GM21367 (cell line): ENCODE data around the gene SLC12A9.
A peak's percentile ranks its signal among the peaks of the same experiment; 100 is the strongest.
"Not testable (repeated sequence)": the region's sequence is repeated elsewhere in the genome, so short reads cannot be mapped to it uniquely, and the experiment has no call there.

Experiments
- ATAC-seq: cut with Tn5 transposase; IDR thresholded peaks from one replicate; pipeline ENCODE4 v1.9.1; 2021; ENCODE audit not compliant: unreplicated experiment

Gene SLC12A9

DNA sequence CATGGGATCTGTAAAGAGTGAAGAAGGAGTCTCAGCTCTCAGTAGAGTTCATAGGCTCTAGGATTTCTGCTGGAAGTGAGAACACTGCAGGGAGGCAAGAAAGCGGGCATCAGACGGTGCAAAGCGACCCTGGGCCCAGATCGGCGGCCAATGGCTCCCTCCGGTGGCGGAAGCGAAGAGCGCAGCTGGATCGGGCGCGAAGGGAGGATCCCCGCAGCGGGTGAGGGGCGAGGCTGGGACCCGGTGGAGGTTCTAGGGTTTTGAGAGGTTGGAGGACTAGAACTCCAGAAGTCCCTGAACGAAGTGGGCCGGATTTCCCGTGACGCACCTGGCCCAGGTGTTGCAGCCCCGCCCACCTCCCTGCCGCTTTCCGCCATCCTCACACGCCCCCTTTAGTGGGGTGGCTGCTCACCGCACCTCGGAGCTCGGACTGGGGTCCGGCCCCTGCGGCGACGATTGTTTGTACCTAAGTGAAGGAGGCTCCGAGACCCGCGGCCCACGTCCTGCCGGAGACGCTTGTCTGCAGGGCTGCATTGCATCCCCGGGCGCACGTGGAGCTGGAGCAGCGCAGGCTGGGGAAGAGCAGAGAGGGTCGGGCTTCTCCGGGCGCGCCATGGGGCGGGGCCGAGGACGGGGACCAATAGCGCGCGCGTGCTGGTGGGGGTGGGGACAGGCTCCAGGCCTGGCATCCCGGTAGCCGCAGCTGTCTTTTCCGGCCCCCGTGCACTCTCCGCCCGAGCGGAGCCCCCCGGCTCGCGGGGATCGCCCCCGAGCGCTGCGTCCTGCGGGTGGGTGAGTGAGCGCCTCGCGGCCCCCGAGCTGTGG is at the start of gene SLC12A9:
TSS of gene SLC12A9 (plus strand) at position 666 of the 825 bp plus-strand sequence. CDS start 1,485 bp downstream, outside the sequence.
- ATAC-seq: peak; percentile 90

GRCh38 chr7:100802951-100803350 is 49.6 kb upstream of the SLC12A9 start:
- no peak for ATAC-seq

GRCh38 chr7:100803398-100804161 is 48.9 kb upstream of the SLC12A9 start:
- ATAC-seq: peak; percentile 85

- ATAC-seq: no peak
Observed at GRCh38 chr7:100804681-100805431, 47.7 kb upstream of the SLC12A9 start.

DNA sequence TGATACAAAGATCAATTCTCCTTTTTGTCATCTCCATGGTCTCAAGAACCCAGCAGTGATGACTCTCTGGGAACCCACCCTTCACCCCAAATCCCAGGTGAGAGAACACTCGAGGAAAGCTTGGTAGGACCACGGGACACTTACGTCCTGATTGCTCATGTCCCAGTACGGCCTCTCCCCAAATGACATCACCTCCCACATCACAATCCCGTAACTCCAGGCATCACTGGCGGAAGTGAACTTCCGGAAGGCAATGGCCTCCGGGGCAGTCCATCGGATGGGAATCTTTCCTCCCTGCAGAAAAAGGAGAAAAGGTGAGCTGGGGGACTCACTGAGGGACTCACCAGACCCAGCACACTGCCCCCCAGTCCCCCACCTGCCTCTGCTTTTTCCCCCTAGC is 46.2 kb upstream of the SLC12A9 start:
- no peak for ATAC-seq

GRCh38 chr7:100806883-100807282 is 45.6 kb upstream of the SLC12A9 start:
- ATAC-seq: not testable (repeated sequence)

DNA sequence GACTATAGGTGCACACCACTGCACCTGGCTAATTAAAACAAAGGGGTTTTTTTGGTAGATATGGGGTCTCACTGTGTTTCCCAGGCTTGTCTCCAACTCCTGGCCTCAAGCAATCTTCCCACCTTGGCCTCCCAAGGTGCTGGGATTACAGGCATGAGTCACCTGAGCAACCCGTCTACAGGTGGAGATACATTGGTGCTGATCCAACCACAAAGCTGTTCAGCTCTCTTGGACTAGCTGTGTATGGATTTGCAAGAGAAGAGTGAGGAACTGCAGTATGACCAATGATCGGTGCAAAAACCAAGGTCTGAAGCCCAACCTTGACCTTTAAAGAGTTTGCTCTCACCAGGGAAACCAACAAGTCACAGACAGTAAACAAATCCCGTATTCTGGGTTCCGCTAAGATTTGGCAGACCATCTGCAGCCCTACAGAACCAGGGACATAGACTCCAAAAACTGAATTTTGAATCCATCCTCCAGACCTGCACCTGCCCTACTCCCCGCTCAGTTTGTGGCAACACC is 44.1 kb upstream of the SLC12A9 start:
- no peak for ATAC-seq

GRCh38 chr7:100811480-100811879 is 41.0 kb upstream of the SLC12A9 start:
- ATAC-seq: no peak

GRCh38 chr7:100812729-100813128 is 39.8 kb upstream of the SLC12A9 start:
- no peak for ATAC-seq

DNA sequence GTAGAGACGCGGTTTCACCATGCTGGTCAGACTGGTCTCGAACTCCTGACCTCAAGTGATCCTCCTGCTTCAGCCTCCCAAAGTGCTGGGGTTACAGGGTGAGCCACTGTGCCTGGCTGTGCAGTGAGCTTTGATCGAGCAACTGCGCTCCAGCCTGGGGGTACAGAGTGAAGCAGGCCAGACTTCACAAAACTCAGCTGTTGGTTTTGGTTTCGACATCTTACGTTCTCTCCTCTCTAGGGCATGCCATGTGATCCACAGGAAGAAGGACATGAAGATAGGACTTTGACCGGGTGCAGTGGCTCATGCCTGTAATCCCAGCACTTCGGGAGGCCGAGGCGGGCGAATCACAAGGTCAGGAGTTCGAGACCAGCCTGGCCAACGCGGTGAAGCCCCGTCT is 36.0 kb upstream of the SLC12A9 start:
- not testable (repeated sequence) for ATAC-seq

- no peak for ATAC-seq
Observed at GRCh38 chr7:100817097-100817496, 35.4 kb upstream of the SLC12A9 start.

- ATAC-seq: no peak
Observed at GRCh38 chr7:100818366-100818765, 34.1 kb upstream of the SLC12A9 start.

GRCh38 chr7:100818825-100819224 is 33.7 kb upstream of the SLC12A9 start:
- ATAC-seq: no peak

DNA sequence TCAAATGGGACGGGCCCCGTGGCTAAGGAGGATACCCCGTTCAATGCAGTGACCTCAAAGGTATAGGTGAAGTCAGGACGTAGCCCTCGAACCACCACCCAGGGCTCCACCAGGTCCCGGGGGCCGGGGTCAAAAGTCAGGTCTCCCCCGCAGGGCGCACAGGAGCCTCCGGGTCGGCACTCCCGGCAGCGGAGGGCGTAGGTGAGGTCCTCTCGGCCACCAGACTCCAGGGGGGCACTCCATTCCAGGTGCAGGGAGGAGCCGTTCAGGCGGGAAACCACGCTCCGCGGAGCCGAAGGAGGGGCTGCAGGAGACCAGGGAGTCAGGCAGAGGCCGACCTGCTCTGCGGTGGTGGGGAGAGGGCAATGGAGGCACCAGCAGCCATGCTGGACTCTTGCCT is 32.9 kb upstream of the SLC12A9 start:
- ATAC-seq: no peak

DNA sequence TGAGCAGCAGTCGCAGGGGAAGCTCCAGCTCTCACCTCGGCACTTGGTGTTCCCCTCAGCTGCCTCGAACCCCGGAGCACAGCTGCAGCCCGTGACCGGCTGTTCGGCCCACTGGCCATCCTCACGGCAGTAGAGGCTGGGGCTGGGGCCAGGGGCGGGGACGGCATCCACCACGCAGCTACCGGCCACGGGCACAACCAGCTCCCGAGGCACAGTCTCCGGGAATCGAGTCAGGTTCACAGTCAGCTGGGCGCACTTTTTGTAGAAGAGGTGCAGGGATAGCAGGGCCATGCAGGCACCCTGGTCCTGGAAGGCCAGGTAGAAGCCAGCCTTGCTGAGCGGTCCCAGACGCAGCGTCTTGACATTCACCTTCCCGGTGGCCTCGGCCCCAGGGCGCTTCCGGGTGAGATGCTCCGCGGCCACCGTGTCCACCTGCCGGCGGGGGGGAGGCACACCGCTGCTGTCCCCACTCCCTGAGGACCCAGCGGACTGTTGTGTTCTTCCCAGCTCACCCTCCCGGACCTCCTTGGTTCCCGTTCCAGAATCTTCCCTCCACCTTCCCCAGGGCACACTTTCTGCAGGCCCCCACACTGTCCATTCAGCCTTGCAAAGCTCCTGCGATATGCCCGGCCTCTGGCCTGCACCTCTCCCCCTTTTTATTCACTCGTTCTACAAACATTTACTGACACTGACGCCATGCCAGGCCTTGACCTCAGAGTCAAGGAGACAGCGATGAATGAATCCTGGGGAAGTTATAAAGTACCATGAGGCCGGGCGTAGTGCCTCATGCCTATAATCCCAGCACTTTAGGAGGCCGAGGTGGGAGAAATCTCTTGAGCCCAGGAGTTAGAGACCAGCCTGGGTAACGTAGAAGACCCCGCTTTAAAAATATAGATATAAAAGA is 30.0 kb upstream of the SLC12A9 start:
- no peak for ATAC-seq

GRCh38 chr7:100823140-100823525 is 29.4 kb upstream of the SLC12A9 start:
- ATAC-seq: no peak

DNA sequence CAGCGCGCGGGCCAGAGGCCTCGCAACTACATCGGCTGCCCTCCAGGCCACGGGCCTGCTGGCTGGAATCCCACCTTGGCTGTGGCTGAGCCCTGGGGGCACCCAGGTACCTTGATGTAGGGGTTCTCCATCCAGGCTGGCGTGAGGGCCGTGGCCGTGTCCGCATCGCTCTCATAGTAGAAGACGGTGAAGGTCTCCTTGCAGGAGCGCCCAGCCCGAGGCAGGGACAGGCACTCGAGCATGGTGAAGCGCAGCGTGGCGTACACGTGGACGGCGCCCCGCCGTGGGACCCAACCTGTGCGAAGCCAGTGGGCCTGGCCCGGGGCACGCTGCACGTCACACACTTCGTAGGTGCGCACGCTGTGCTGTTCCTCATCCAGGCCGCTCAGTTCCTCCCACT is 29.0 kb upstream of the SLC12A9 start:
- no peak for ATAC-seq

DNA sequence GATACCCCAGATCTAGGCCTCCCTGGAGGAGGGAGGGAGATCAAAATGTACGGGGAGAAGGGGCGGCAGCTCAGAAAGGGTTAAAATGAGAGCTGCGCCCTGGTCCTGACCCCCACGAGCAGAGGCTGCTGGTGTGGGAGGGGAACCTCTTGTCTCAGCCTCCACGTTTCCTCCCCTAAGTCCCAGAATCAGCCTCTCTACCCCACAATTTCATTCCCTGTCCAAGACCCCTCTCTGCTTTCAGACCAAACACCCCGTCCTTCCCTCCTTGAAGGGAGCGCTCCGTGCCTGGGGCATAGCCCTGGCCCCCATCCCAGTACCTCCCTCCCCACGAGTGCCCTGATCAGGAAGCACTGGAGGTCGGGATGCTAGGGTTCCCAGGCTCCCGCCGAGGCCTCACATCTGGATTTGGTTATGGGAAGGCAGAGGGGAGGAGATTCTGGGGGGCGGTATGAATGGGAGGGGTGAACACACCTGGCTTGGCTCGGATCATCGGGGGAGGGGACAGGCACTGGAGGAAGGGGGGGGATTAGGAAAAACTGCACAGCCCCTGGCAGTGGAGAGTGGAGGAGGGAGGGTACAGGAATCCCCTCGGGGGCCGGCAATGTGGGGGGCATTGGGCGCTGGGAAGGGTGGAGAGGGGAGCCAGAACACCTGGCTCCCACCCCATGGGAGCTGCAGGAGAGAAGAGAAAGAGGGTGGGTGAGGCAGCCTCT is 27.9 kb upstream of the SLC12A9 start:
- no peak for ATAC-seq

DNA sequence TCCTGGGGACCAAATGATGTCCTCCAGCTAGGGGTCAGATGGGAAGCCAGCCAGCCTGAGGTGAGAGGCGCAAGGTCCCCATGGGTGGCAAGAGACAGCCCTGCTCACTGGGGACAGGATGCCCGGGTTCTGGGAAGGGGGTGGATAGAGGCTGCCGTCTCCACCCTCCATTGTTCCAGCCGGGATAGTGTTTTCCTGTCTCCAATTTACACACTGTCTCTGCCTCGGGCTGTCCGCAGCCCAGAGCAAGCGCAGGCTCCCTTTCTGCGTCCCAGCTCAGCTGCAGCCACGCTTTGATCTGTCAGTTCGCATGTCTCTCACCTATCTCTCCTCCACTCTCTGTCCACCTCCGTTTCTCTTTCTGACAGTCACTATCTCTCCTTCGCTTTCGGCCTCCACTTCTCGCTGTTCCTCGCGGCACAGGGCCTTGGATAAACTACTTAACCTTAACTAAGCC is 27.3 kb upstream of the SLC12A9 start:
- no peak for ATAC-seq
